DMS153 treated with DMSO at 0.1 percent for 48 hours (cell line): Measurements from ENCODE around the gene ABLIM2.

Source experiments
- DNase-seq: peaks from one replicate; lab custom pipeline; 2025; ENCODE audit not compliant: unreplicated experiment; lab: John Stamatoyannopoulos, UW

The ABLIM2 gene

DNA sequence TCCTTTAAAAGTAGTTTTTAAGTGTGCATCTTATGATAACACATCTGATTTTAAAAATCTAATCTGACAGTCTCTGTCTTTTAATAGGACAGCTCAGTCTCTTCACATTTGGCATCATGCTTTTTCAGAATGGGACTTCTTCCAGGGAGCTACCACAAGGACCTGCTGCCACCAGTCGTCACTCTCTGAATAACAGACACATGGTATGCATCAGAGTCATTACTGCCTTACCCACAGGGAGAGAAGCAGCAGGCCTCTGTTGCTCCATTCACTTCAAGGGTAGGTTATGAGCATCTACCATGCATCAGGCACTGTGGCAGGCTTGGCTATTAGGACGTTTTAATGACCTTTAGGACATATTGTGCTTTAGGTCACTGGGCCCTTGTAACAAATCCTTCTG lies 169.0 kb downstream of the ABLIM2 start:
- no peak for DNase-seq

DNA sequence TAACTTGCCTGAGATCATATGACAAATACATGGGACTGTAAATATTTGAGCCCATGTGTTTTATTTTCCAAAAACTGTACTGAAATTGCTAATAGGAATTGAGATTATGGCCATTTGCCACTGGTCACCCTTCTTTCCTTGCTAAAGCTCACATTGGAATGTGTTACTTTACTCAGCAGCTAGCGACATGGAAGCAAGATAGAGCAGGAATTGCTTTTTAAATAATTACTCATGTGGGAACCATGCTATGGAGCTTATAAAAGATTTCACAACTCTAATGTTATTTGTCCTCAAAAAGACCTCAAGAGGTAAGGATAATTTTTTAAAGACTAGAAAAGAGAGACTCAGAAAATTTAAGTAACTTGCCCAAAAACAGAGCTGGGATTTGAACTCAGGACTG lies 170.2 kb downstream of the ABLIM2 start:
- DNase-seq: no peak

DNA sequence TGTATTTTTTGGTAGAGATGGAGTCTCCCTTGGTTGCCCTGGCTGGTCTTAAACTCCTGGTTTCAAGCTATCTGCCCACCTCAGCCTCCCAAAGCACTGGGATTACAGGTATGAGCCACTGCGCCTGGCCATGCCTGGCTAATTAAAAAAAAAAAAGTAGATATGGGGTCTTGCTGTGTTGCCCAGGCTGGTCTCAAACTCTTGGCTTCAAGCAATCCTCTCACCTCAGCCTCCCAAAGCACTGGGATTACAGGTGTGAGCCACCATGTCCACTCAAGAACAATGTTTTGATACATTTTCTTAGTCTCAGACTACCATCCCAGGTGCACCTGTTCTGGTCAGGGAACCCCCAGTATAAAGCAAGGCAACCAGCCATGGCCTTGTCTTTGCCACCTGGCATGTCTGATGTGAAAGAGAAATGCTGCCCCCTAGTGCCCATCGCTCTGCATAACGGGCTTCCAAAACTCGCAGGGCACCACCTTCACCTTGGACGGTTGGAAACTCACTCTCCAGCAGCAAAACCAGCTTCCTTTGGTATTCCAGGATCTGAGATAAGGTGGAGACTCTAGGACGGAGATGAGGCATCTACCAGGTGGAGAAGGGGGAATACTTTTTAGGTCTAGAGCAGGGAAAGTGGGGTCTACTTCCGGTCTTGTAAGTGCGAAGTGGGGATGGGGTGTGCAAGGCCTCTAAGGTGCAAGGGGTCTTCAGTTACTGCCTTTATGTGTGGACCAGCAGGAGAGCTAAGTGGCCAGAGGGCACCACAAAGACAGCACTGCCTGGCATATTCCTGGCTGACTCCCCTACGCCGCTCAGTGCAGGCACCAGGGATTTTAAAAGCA lies 171.2 kb downstream of the ABLIM2 start:
- DNase-seq: peak; percentile 28

DNA sequence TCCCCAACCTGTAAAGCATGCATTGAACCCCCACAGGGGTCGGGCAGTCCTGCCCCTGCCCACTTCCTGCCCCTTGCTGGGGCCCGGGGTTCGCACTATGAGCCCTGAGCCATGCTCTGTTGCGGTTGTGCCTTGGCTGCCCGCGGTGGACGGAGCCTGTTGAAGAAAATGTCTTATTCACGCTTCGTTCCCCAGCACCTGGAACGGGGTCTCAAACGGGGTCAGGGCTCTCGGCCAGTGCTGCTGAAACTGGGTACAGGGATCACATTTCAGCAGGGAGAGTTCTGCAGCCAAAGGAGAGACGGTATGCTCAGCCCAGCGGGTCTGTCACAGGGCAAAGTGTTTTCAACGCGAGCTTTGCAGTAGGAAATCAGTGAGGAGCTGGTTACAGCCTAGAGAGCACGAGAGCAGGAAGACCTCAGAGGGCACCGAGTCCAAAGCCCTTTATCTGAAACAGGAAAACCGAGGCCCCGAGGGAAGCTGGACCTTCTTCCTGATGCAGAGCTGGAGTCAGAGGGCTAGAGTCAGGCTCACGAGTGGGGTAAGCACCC lies 172.6 kb downstream of the ABLIM2 start:
- DNase-seq: no peak

DNA sequence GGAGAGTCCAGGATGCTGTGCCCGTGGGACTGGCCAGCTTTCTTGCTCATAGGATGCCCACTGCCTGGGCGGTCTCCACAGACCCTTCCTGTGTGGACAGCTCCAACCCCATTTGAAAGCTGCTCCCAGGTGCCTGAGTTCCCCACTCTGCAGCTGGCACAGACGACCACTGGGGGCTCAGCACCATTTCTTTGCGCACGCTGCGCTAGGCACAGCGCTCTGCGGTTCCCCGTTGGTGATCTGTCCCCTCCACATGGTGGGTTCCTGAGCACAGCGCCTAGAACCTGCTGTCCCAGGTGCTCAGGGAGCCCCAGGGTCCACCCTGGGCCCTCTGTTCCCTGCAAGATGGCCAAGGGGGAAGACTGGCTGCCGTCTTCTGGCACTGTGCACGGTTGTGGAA lies 173.5 kb downstream of the ABLIM2 start:
- DNase-seq: no peak

DNA sequence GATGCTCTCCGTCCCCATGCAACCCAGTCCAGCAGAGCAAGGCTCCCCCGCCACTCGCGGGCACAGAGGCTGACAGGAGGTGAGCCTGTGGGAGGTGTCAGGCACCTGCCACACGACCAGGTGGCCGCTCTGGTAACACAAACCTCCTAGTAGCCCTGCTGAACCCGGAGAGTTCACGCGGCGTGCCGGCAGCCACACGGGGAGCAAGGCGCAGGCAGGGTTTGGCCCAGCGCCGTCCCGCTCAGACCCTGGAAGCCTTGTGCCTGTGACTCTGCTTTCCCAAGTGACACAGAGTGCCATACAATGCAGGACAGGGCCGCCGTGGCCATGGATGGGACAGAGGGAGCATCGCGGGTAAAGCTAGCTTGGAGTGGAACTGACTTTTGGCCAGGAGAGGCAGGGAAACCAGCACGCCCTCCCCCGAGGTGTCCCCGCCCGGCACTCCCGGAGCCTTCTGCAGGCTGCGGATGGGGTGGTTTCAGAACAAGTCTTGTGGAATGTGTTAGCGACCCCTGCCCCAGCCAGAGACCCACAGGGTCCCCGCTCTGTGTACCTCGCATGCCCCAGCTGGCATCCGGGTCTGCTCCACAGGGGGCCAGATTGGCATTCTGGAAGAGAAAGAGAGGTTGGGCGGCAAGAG lies 174.2 kb downstream of the ABLIM2 start:
- DNase-seq: no peak

DNA sequence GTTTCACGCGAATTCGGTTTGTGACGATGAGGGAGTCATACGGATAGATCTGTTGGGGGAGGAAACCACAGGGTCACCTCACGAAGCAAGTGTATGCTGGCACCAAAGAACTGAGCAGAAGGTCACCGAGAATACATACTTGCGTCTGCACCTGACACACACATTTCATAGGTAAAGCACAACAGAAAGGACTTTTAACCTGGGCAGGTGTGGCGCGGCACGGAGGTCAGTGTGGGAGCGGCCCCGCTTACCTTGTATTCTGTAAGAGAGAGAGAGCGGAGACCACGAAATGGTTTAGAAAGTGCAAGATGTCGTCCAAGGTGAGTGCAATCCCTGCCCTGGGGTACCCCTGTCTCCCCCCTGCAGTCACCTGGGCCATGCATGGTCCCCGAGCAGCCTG lies 175.3 kb downstream of the ABLIM2 start:
- no peak for DNase-seq

DNA sequence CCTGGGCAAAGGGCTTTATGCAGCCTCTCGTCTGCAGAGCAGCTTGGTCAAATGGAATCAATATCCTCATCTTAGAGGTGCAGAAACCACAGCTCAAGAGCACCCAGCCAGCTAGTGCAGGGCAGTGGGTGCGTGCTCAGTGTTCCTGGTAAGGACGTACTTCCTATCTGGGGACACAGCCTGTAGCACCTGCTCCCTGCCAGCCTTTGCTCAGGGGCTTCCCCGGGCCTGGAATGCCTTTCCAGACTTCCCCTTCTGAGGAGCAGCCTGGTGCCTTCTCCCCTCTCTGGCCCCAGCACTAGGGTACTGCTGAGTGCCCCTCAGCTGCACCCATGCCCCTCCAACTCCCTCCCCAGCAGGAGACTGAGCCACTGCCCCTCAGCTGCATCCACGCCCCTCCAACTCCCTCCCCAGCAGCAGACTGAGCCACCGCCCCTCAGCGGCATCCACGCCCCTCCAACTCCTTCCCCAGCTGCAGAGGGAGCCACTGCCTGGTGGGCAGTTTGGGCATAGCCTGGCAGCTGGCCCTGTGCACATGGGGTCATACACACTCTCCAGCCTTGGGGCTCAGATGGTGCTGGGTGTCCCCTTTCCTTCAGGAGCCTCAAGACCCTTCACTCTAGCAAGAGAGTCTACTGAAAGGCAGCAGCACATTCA lies 176.7 kb downstream of the ABLIM2 start:
- no peak for DNase-seq

DNA sequence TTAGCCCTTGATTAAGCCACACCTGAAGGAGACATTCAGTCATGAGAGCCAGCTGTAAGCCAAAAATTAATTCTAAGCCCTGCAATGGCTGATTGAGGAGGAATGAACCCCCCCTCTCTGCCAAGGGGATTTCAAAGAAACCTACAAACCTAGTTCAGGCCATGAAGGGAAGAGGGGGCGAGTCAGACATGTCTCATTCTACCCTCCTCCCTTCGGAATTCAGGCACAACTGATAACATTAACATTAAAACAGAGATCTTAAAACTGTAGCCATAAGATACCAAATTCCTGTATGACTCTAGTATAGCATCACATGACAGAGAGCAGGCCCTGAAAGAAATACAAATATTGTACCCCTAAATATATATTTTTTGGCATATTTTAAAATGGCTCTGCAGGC lies 178.6 kb downstream of the ABLIM2 start:
- no peak for DNase-seq

DNA sequence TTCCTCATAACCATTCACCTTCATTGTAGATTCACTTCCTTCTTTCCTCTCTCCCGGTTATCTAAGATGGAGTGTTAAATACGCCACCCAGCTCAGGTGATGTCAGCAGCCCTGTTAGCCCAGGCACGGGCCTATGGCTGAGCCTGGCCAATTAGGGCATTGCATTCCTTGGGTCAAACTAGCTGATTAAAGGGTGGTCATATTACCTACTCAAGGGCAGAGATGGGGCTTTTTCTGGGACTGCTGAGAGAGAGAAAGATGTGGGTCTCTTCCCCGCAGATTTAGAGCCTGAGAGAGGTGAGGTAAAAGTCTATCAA lies 179.0 kb downstream of the ABLIM2 start:
- no peak for DNase-seq

DNA sequence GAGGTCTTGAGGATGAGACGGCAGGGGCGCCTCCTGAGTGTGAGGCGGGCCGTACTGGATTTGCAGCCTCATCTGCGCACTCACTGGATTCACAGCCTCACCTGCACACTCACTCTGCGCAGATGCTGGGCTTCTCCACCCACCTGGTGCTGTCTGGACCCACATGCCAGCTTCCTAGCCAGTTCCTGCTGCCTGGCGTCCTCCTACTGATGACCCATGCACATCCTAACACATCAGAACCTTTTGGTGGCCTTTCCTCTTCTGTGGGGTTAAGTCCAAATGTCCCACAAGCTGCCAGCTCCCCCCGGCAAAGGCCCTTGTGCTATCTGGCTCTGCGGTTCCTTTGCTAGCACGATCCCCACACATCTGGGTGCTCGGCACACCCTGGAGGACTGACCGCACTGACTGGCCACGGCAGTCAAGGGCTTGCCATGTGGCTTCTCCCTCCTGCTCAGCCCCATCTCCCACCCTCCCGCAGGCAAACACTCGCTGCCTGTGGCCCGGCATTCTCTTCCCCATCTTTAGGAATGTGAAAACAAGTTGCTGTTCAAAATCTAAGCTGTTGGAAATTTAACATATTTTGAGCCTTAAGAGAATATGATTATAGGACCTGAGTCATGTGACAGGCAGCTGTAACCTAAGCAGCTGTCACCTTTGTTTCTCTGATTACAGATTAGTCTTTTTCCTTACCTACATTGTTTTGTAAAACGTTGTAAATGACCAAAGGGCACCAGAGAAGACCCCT lies 179.5 kb downstream of the ABLIM2 start:
- no peak for DNase-seq

DNA sequence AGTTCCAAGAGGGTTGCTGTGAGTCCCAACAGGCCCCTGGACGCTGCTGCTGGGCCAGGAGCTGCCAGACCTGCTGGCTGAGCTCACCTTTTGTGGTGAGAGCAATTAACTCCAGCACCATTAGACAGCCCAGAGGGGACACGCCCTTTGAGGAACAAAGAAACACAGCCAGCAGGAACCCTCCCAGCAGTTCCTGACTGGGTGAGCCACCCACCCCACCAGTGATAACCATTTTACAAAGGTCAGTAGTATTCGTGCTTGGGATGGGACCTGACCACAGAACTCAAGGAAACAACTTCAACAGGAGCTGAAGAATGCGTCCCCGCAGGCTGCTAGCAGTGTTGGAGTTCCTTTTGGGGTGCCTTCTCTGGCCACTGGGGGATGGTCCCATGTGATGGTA lies 180.1 kb downstream of the ABLIM2 start:
- no peak for DNase-seq

DNA sequence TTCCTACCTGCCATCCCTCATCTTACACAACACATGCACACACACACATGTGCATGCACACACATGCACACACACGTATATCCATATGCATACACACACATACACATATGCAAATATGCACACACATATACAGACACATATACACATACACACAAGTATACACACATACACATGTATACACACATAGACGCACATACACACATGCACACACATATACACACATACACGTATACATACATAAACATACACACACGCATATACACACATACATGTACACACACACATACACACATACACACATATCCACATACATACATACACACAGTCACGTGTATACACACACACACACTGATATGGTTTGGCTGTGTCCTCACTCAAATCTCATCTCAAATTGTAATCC lies 182.0 kb downstream of the ABLIM2 start:
- DNase-seq: no peak

DNA sequence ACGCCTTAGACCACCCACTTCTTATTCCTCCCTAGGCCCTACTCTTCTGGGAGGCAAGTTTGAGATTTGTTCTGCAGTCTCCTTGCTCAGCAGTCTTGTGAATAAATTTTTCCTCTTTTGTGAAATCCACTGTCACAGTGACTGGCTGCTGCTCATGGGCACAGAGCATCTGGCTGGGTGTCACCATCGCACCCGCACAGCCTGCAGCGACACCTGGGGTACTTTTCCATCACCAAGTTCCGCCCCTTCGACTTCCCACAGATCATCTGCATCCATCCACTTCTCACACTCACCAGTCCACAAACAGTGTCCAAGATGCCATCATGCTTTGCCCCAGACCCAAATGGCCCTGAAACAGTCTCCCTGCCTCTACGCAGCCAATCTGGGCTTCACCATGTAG lies 182.6 kb downstream of the ABLIM2 start:
- DNase-seq: no peak

DNA sequence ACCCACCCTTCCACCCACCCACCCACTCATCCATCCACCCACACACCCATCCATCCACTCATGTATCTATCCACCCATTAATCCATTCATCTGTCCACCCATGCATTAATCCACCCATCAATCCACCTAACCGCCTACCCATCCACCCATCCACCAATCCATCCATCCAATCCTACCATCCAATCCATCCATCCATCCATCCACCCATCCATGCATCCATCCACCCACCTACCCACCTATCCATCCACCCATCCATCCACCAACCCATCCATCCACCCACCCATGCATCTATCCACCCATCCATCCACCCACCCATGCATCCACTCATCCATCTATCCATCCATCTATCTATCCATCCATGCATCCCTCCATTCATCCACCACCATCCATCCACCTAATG lies 184.2 kb downstream of the ABLIM2 start:
- DNase-seq: no peak

DNA sequence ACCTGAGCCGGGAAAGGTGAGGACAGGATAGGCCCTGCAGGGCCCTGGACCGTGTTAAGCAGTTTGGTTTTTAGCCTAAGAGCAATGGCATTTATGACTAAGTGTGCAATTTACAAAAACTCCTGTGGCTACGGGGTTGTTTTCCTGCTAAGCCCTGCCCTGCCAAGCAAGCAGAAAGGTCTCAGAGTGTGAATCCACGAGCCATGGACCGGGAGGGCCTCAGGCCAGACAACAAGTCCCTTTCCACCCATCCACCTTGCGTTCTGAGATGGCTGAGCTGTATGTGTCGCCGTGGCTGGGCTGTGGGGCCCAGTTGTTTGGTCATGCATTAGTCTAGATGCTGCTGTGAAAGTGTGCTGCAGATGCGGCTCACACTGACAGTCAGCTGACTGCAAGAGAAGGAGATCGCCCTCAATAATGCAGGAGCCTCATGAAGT lies 185.1 kb downstream of the ABLIM2 start:
- DNase-seq: no peak

DNA sequence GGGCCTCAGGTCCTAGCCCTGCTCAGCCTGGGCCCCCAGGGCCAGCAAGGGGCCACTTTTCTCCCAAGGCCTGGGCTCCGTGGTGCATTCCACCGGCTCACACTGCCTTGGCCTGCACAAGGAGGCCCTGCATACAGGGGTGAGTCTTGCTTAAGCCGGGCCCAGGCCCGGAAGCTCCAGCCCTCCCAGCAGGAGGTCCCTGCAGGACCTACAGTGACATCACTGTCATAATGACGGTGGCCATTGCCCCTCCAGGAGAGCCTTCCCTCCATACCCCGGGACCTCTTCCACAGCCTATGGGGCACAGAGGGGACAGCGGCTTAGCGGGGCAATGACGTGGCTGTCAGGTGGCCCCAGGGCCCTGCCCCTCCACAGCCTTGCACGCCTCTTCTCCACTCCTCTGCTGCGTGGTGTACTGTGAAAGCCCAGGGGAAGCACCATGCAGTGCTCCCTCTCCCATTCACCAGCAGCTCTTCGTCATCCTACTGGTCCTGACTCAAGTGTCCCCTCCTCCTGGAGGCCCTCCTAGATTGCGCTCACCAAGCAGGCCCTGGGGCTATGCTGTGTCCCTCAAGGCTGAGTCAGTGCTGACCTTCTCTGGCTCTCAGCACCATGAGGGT lies 186.6 kb downstream of the ABLIM2 start:
- DNase-seq: no peak

DNA sequence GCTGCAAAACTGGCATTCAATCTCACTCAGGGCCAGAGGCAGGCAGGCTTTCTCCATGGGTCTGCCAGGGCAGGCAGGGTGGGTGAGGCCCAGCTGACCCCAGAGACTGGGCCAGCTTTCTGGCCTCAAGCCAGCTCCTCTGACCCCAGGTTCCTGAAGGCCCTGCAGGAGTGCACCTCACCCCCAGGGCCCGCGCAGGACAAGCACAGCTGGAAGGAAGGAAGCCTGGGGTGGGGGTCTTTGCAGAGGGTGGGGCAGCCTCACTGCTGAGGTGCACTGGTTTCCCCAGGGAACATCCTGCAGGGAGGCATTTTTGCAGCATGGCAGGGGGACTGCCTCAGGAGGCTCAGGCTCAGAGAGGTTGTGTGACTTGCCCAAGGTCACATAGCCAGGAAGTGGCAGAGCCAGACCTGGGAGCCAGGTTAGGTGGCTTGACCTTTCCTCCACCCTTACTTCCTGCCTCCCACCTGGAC lies 187.4 kb downstream of the ABLIM2 start:
- DNase-seq: no peak

DNA sequence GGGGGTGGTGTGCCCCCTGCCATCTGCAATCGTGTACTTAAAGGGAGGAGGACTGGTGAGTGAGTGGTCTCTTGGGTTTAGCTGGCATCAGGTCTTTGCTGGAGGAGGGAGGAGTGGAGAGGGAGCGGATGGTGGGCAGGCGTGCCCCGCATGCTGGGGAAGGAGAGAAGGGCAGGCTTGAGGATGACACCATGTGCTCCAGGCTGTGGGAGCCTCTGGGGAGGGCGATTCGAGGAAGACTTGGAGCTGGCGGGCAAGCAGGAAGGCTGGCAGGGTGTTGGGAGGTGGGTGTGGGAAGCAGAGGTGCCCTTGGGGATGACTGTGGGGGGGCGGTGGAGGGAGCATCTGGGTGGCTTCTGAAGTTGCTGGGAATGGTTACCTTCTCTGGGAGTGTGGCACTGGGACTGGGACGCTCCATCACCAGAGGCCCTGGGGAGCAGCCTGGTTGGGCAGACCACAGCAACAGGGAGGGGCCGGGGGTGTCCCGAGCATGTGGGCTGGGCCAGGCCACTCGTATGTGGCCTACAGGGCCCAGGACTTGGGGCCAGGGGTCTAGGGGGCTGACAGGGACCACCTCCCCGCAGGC lies 188.2 kb downstream of the ABLIM2 start:
- DNase-seq: no peak

DNA sequence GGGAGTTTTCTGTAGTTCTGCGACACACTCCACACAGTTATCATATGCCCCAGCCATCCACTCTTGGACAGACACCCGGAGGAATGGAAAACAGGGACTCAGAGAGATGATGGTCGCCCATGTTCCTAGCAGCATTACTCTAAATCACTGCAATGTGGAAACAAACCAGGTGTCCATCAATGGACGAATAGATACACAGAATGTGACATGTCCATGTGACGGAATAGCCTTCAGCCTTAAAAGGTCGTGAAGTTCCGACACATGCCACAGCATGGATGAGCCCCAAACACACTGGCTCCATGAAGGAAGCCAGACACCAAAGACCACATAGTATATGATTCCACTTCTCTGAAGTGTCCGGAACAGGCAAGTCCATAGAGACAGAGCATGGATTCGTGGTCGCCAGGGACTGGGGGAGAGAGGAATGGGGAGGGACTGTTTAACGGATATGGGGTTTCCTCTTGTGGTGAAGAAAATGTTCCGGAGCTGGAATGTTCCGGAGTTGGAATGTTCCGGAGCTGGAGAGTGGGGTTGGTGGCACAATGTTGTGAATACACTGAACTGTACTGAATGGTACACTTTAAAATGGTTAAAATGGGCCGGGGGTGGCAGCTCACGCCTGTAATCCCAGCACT lies 190.2 kb downstream of the ABLIM2 start:
- no peak for DNase-seq
